ENCODE data around the gene ANKRD60. TPM values are rescaled to one million over a fixed set of nuclear protein-coding genes. Genes with fewer than 3 reads are reported as not detected.
A peak's percentile ranks its signal among the peaks of the same experiment; 100 is the strongest.

Gene ANKRD60
- total RNA-seq, 1 donor from 2014 or later = not detected

- TF ChIP-seq, protein P1, sequence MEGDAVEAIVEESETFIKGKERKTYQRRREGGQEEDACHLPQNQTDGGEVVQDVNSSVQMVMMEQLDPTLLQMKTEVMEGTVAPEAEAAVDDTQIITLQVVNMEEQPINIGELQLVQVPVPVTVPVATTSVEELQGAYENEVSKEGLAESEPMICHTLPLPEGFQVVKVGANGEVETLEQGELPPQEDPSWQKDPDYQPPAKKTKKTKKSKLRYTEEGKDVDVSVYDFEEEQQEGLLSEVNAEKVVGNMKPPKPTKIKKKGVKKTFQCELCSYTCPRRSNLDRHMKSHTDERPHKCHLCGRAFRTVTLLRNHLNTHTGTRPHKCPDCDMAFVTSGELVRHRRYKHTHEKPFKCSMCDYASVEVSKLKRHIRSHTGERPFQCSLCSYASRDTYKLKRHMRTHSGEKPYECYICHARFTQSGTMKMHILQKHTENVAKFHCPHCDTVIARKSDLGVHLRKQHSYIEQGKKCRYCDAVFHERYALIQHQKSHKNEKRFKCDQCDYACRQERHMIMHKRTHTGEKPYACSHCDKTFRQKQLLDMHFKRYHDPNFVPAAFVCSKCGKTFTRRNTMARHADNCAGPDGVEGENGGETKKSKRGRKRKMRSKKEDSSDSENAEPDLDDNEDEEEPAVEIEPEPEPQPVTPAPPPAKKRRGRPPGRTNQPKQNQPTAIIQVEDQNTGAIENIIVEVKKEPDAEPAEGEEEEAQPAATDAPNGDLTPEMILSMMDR (IDR thresholded peaks at IDR 0.05; ENCODE audit: unreplicated experiment) = no peak
- peaks cover 44% of the 10 kb centered on the region for H3K36me3 Mint-ChIP-seq
- H3K4me3 Mint-ChIP-seq = no peak overlapping the region
- DNase-seq (ENCODE audit: low spot score in 2 of 2, unreplicated experiment in 2 of 2) = no peak
- peaks cover 5% of the 10 kb centered on the region for H3K4me1 Mint-ChIP-seq
- H3K27ac Mint-ChIP-seq = no peak overlapping the region
- H3K9me3 Mint-ChIP-seq = peaks cover 26% of the 10 kb centered on the region
- H3K27me3 Mint-ChIP-seq (ENCODE audit: low read depth) = no peaks in the 10 kb centered on the region
Observed at GRCh38 chr20:58251348-58251978, 23.0 kb upstream of the ANKRD60 start.

DNA sequence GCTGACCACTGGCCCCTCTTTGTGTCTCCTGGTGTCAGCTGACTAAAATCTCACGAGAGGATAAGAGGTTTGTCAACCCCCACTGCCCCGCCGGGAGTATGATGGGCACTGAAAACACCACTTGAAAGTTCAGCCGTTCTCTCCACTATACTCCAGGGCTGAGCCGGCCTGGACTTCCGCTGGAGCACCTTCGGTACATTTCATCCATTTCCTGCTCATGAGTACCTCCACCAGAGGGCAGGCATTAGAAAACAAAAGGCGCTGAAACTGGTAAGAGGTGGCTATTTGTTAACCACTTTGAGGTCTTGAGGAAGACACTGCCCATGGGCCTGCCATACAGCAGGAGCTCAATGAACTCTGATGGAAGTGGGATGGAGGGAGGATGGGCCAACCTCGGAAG, 17.9 kb upstream of the ANKRD60 start:
- H3K27ac Mint-ChIP-seq = no peak overlapping the region
- H3K4me1 Mint-ChIP-seq = peaks cover 5% of the 10 kb centered on the region
- TF ChIP-seq, protein P1 (IDR thresholded peaks at IDR 0.05; ENCODE audit: unreplicated experiment) = peak; percentile 16
- H3K36me3 Mint-ChIP-seq = peaks cover 31% of the 10 kb centered on the region
- no peak overlapping the region for H3K4me3 Mint-ChIP-seq
- no peaks in the 10 kb centered on the region for H3K9me3 Mint-ChIP-seq
- no peak for DNase-seq (ENCODE audit: low spot score in 2 of 2, unreplicated experiment in 2 of 2)
- no peaks in the 10 kb centered on the region for H3K27me3 Mint-ChIP-seq (ENCODE audit: low read depth)

GRCh38 chr20:58245931-58246330, 17.5 kb upstream of the ANKRD60 start:
- no peak overlapping the region for H3K27ac Mint-ChIP-seq
- peaks cover 2% of the 10 kb centered on the region for H3K4me1 Mint-ChIP-seq
- peaks cover 31% of the 10 kb centered on the region for H3K36me3 Mint-ChIP-seq
- no peaks in the 10 kb centered on the region for H3K9me3 Mint-ChIP-seq
- no peak overlapping the region for H3K4me3 Mint-ChIP-seq
- no peaks in the 10 kb centered on the region for H3K27me3 Mint-ChIP-seq (ENCODE audit: low read depth)
- no peak for DNase-seq (ENCODE audit: low spot score in 2 of 2, unreplicated experiment in 2 of 2)
- TF ChIP-seq, protein P1 (IDR thresholded peaks at IDR 0.05; ENCODE audit: unreplicated experiment) = no peak

GRCh38 chr20:58245181-58245891, 16.9 kb upstream of the ANKRD60 start:
- Mint-ChIP-seq H3K4me1 (no peaks in the 10 kb centered on the region), H3K27ac (no peak overlapping the region), H3K27me3 (ENCODE audit: low read depth) (no peaks in the 10 kb centered on the region), H3K4me3 (no peak overlapping the region), H3K9me3 (no peaks in the 10 kb centered on the region), H3K36me3 (peaks cover 29% of the 10 kb centered on the region)
- no peak for DNase-seq (ENCODE audit: low spot score in 2 of 2, unreplicated experiment in 2 of 2)
- TF ChIP-seq, protein P1 (IDR thresholded peaks at IDR 0.05; ENCODE audit: unreplicated experiment) = no peak

DNA sequence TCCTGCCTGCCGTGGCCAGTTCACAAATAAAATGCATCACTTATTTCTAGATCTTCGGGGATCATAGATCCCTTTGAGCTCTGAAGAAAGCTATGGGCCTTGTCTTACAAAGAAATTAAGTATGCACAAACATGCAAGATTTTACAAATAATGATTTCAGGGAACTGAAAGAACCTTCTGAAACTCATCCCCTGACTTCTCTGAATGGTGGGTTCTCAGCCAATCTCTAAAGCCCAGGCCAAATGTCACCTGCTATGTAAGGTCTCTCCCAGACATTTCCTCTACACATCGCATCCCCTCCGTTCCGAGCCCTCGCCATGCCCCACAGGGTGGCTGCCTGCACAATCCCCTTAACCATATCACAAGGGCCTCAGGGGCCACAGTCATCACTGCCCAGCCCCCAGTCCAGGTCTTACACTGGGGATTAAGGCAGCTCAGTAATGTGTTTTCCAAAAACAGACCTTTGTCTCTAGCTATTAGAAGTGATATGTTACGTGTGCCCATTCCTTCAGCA, 16.1 kb upstream of the ANKRD60 start:
- H3K27me3 Mint-ChIP-seq (ENCODE audit: low read depth) = no peaks in the 10 kb centered on the region
- no peak for DNase-seq (ENCODE audit: low spot score in 2 of 2, unreplicated experiment in 2 of 2)
- H3K9me3 Mint-ChIP-seq = no peaks in the 10 kb centered on the region
- TF ChIP-seq, protein P1 (IDR thresholded peaks at IDR 0.05; ENCODE audit: unreplicated experiment) = no peak
- H3K36me3 Mint-ChIP-seq = peaks cover 25% of the 10 kb centered on the region
- H3K4me1 Mint-ChIP-seq = no peaks in the 10 kb centered on the region
- H3K27ac Mint-ChIP-seq = no peak overlapping the region
- H3K4me3 Mint-ChIP-seq = no peak overlapping the region

Measured in mesothelial cell of epicardium (in vitro differentiated cells).